K562 (cell line): ENCODE data around the gene ELAVL3. TPM values are rescaled to one million over a fixed set of nuclear protein-coding genes. Genes with fewer than 3 reads are reported as not detected.
A peak's percentile ranks its signal among the peaks of the same experiment; 100 is the strongest.

ENCODE experiments used
- DIDO1 ChIP-seq: fragments of 450-650 bp; IDR thresholded peaks from 2 replicates; pipeline ENCODE4 v1.6.1; 2016; ENCODE audit warnings: low read depth, missing biosample characterization, missing genetic modification characterization
- ESRRA ChIP-seq: fragments of 450-650 bp; IDR thresholded peaks from 2 replicates; pipeline ENCODE4 v1.6.1; 2014; ENCODE audit warnings: low read depth, mild to moderate bottlenecking, moderate library complexity, borderline replicate concordance
- NFE2L1 ChIP-seq: fragments of 450-650 bp; IDR thresholded peaks from 2 replicates; pipeline ENCODE4 v1.6.1; 2016; ENCODE audit warnings: missing genetic modification characterization, low read depth, mild to moderate bottlenecking, missing compliant biosample characterization, moderate library complexity, borderline replicate concordance
- POLR2H ChIP-seq: IDR thresholded peaks from 2 replicates; pipeline ENCODE4 v1.6.1; 2016; ENCODE audit warnings: missing genetic modification characterization, low read depth, mild to moderate bottlenecking, control low read depth, missing compliant biosample characterization, moderate library complexity
- ZNF41 ChIP-seq: fragments of 250-450 bp; sonication (Bioruptor Pico); conservative IDR thresholded peaks from 2 replicates; pipeline ENCODE4 v1.4.0; 2020; ENCODE audit warnings: mild to moderate bottlenecking
- ZNF766 ChIP-seq: fragments of 200-800 bp; sonication (Bioruptor generic); conservative IDR thresholded peaks from 2 replicates; pipeline ENCODE4 v1.6.1; 2016; ENCODE audit warnings: missing genetic modification characterization, missing compliant biosample characterization
- polyA plus RNA-seq, 8 experiments: library from polyadenylated mRNA; depleted of rRNA in 4 of 8; stranded (reverse) in 5 of 8; unstranded in 3 of 8; fragments of >200 nt; fragmentation: Nextera tagmentation in 2 of 8; fragmentation: Illumina TruSeq in 1 of 8; extraction: Ambion mirVana in 2 of 8; extraction: Trizol in 1 of 8; gene quantifications; 2 replicates each; pipeline versions ENCODE4 v1.2.1 to v1.2.3, GENCODE V29; 2011 to 2014; ENCODE audit warnings: inconsistent platforms in 1 of 8, missing spikeins in 1 of 8
- total RNA-seq, 7 experiments: library from RNA; depleted of rRNA in 6 of 7; stranded (reverse); fragments of >200 nt in 6 of 7; fragmentation: Illumina TruSeq in 2 of 7; extraction: Trizol in 2 of 7; gene quantifications; 2 replicates each; pipeline versions ENCODE4 v1.2.1 to v1.2.3, GENCODE V29; 2011 to 2021; ENCODE audit warnings: low replicate concordance in 1 of 7
- TF ChIP-seq, protein P1 (sequence below), 2 experiments: fragments of 450-650 bp in 1 of 2; sonication (generic) in 1 of 2; formaldehyde crosslinking in 1 of 2; IDR thresholded peaks; 2 replicates each; pipeline versions ENCODE4 v1.7.1 to v1.9.0; 2016 to 2022; ENCODE audit warnings: inconsistent platforms in 1 of 2, mild to moderate bottlenecking in 1 of 2, missing genetic modification reagents in 1 of 2
- TF ChIP-seq, protein P2 (sequence below): fragments of 450-650 bp; IDR thresholded peaks from 2 replicates; pipeline ENCODE4 v1.6.1; 2018; ENCODE audit not compliant: partially characterized antibody

ELAVL3 gene
- total and polyA plus RNA-seq, 9 of the 15 experiments (the other 6 are each of a cell fraction or from before 2014, with no cell fraction given), result not detected

DNA sequence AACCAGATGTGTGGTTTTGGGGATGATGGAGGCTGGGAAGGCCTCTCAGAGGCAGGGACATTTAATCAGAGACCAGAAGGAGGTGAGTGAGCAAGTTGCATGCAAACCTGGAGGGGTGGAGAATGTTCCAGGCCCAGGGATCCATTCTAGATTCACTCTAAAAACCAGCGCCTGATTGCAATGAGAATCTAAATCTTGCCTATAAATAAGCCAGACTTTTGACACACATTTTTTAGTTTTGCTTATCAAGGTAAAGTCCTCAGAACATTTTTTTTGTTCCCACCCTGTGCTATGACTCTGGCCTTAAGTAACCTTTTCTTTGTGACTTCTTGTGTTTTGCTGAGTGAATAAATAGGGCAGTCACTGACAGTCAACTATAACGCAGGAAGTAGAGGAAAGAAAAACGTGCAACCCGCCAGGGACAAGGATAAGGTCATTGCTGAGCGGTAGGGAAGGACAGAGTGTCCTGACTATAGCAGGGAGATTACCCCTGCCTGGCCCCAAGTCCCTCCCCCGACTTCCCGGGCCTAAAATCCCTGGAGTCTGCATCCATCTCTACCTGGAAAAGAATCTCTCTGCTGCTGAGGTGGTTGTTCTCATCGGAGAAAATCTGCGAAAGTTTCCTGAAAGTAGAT is 76.1 kb downstream of the ELAVL3 start (continued):
- TF ChIP-seq ESRRA, result peak; percentile 79
- no peak for TF ChIP-seq POLR2H
- TF ChIP-seq, protein P1, sequence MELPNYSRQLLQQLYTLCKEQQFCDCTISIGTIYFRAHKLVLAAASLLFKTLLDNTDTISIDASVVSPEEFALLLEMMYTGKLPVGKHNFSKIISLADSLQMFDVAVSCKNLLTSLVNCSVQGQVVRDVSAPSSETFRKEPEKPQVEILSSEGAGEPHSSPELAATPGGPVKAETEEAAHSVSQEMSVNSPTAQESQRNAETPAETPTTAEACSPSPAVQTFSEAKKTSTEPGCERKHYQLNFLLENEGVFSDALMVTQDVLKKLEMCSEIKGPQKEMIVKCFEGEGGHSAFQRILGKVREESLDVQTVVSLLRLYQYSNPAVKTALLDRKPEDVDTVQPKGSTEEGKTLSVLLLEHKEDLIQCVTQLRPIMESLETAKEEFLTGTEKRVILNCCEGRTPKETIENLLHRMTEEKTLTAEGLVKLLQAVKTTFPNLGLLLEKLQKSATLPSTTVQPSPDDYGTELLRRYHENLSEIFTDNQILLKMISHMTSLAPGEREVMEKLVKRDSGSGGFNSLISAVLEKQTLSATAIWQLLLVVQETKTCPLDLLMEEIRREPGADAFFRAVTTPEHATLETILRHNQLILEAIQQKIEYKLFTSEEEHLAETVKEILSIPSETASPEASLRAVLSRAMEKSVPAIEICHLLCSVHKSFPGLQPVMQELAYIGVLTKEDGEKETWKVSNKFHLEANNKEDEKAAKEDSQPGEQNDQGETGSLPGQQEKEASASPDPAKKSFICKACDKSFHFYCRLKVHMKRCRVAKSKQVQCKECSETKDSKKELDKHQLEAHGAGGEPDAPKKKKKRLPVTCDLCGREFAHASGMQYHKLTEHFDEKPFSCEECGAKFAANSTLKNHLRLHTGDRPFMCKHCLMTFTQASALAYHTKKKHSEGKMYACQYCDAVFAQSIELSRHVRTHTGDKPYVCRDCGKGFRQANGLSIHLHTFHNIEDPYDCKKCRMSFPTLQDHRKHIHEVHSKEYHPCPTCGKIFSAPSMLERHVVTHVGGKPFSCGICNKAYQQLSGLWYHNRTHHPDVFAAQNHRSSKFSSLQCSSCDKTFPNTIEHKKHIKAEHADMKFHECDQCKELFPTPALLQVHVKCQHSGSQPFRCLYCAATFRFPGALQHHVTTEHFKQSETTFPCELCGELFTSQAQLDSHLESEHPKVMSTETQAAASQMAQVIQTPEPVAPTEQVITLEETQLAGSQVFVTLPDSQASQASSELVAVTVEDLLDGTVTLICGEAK (IDR thresholded peaks at IDR 0.05), result no peak
- TF ChIP-seq, protein P1 (CRISPR knock-in tag; IDR thresholded peaks at IDR 0.05), result no peak
- no peak for TF ChIP-seq ZNF766 (CRISPR knock-in tag)
- TF ChIP-seq NFE2L1 (tag), result no peak
- TF ChIP-seq, protein P2, sequence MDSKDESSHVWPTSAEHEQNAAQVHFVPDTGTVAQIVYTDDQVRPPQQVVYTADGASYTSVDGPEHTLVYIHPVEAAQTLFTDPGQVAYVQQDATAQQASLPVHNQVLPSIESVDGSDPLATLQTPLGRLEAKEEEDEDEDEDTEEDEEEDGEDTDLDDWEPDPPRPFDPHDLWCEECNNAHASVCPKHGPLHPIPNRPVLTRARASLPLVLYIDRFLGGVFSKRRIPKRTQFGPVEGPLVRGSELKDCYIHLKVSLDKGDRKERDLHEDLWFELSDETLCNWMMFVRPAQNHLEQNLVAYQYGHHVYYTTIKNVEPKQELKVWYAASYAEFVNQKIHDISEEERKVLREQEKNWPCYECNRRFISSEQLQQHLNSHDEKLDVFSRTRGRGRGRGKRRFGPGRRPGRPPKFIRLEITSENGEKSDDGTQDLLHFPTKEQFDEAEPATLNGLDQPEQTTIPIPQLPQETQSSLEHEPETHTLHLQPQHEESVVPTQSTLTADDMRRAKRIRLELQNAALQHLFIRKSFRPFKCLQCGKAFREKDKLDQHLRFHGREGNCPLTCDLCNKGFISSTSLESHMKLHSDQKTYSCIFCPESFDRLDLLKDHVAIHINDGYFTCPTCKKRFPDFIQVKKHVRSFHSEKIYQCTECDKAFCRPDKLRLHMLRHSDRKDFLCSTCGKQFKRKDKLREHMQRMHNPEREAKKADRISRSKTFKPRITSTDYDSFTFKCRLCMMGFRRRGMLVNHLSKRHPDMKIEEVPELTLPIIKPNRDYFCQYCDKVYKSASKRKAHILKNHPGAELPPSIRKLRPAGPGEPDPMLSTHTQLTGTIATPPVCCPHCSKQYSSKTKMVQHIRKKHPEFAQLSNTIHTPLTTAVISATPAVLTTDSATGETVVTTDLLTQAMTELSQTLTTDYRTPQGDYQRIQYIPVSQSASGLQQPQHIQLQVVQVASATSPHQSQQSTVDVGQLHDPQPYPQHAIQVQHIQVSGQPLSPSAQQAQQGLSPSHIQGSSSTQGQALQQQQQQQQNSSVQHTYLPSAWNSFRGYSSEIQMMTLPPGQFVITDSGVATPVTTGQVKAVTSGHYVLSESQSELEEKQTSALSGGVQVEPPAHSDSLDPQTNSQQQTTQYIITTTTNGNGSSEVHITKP, result peak; percentile 60
- no peak for TF ChIP-seq DIDO1 (tag)
- TF ChIP-seq ZNF41, result no peak
